ENCODE measurements around the gene LPCAT3. TPM values are rescaled to one million over a fixed set of nuclear protein-coding genes. Genes with fewer than 3 reads are reported as not detected.

The LPCAT3 gene
- total RNA-seq, 1 donor from 2014 or later, result 26.6 TPM

- no peak for DNase-seq (ENCODE audit: low spot score)
These were observed 54.4 kb downstream of the LPCAT3 start for GRCh38 chr12:6963791-6964413.

GRCh38 chr12:6963016-6963731, 55.1 kb downstream of the LPCAT3 start:
- peak; percentile 86 for DNase-seq (ENCODE audit: low spot score)

GRCh38 chr12:6962285-6963015, 55.8 kb downstream of the LPCAT3 start:
- DNase-seq (ENCODE audit: low spot score), result peak; percentile 64

GRCh38 chr12:6961695-6962284, 56.5 kb downstream of the LPCAT3 start:
- peak; percentile 46 for DNase-seq (ENCODE audit: low spot score)

DNA sequence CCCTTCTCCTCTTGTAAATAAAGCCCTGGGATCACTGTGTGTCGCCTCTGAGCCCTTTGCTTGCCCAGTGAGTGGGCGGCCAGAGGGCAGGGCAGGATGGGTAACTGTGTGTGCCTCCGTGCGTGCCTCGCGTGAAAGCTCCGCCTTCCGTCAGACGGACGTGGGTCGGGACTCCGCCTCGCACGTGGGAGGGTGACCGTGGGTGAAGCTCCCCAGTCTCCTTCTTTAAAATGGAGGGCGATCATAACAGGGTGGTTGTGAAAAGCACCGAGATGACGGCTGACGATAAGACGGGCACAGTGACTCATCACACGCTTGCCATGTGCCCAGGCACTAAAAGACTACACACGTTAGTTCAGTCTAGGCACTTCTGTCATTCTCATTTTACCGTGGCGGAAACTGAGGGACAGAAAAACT, 57.0 kb downstream of the LPCAT3 start:
- peak; percentile 64 for DNase-seq (ENCODE audit: low spot score)

- DNase-seq (ENCODE audit: low spot score), result no peak
These were observed 57.5 kb downstream of the LPCAT3 start for GRCh38 chr12:6960593-6961277.

- DNase-seq (ENCODE audit: low spot score), result no peak
These were observed 58.3 kb downstream of the LPCAT3 start for GRCh38 chr12:6959805-6960592.

DNA sequence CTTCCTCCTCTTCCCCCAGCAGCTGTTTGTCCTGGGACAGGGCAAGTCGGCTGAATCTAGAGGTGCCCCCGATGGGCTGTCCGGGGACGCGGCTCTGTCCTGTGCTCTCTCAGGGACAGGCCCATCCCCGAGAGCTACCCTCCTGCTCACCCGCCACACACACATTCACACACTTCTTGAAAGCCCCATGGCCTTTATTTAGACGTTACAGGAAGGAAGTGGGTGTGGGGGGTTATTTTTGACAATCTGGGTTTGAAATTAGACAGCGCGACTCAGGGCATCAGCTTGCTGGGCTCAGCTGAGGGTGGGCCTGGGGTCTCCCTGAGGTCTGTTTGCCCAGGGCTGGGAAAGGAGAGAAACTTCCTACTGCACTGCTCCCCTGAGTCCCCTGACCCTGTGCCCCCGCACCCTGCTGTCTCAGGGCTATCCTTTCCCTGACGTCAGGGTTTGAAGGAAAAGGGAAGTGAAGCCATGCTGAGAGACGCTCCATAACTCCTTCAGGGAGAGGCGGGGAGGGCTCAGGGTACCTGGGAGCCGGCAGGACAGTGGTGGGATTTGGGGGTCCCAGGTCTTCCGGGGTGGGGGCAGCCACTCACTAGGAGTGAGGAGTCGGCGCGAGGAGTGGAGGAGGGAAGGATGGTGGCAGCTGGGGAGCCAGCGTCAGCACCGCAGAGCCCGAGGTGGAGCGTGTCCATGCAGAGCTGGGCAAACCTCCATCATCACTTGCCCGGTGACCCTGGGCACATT, 59.0 kb downstream of the LPCAT3 start:
- DNase-seq (ENCODE audit: low spot score), result no peak

DNA sequence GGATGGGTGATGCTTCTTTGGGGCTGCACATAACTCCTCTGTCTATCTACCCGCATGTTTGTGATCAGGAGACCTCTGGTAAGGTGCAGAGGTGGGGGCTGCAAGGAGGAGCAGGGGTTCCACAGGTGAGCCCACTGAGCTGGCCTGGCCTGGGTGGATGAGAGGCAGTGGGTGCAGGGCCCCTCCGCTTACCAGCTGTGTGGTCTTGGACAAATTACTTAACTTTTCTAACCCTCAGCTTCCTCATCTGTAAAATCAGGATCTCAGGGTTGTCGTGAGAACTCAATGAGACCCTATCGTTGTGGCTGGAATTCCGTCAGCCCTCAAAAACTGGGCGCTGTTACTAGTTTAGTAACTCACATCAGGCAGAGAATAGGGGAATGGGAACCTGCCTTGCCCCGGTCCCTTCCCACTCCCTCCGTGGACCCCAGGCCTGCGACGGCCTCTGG, 59.6 kb downstream of the LPCAT3 start:
- no peak for DNase-seq (ENCODE audit: low spot score)

- no peak for DNase-seq (ENCODE audit: low spot score)
These were observed 60.3 kb downstream of the LPCAT3 start for GRCh38 chr12:6957741-6958608.

- DNase-seq (ENCODE audit: low spot score), result no peak
These were observed 61.0 kb downstream of the LPCAT3 start for GRCh38 chr12:6957151-6957701.

GRCh38 chr12:6956021-6956727, 62.1 kb downstream of the LPCAT3 start:
- no peak for DNase-seq (ENCODE audit: low spot score)

DNA sequence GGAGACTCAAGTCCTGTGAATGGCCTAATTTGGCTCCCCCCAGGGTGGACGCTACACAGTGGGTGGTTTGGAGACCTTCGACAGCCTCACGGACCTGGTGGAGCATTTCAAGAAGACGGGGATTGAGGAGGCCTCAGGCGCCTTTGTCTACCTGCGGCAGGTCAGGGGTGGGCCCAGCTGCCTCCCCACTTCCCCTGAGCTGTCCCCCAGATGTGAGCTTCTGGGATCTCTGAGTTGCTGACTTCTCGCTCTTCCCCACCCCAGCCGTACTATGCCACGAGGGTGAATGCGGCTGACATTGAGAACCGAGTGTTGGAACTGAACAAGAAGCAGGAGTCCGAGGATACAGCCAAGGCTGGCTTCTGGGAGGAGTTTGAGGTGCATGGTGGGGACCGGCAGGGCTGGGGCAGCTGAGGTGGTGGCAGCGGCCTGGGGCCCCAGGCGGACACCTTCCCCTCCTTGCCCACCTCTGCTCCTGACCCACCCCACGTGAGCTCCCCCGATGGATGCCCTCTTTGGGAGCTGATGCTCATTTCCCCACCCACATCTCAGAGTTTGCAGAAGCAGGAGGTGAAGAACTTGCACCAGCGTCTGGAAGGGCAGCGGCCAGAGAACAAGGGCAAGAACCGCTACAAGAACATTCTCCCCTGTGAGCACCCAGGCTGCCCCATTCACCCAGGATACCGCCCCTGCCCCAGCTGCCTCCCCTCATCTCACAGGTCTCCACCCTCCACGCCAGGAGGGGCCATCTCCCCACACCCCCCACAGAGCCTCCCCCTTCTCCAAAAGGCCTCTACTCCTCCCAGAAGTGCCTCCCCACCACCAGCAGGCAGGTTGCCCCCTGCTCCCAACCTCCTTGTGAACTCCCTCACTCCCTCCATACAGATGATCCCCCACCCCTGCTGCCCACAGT, 62.9 kb downstream of the LPCAT3 start:
- no peak for DNase-seq (ENCODE audit: low spot score)

DNA sequence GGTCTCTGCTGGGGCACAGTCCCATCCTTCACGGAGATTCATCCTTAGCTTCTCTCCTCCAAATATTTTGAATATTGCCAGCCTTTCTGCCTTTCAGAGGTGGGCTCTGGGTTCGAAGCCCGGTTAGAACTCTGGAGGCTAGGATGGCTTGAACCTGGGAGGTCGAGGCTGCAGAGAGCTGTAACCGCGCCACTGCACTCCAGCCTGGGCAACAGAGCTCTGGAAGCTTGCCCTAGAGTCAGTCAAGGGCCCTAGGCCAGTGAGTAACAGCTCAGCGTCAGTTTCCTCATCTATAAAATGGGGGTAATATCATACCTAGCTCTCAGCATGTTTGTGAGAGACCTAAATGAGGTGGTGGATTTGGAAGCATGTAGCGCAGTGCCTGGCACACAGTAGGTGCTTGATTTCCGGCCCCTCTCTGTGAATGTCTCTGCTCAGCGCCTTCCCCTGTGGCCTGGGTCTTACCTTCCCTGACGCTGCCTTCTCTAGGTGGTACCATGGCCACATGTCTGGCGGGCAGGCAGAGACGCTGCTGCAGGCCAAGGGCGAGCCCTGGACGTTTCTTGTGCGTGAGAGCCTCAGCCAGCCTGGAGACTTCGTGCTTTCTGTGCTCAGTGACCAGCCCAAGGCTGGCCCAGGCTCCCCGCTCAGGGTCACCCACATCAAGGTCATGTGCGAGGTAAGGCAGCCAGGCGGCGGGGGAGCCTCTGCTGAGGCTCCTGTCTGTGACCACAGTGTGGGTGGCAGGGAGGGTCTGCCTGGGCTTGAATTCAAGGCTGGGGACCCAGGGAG, 63.8 kb downstream of the LPCAT3 start:
- no peak for DNase-seq (ENCODE audit: low spot score)

- peak; percentile 59 for DNase-seq (ENCODE audit: low spot score)
These were observed 64.6 kb downstream of the LPCAT3 start for GRCh38 chr12:6953442-6954315.
